ENCODE data around the gene ELP1. TPM values are rescaled to one million over a fixed set of nuclear protein-coding genes. Genes with fewer than 3 reads are reported as not detected.

The ELP1 gene
- total and polyA plus RNA-seq, 4 donors: 8.0 to 39.3 (median 16.4) TPM

- ATAC-seq (ENCODE audit: insufficient read depth, low FRiP score) (no peak), DNase-seq (no peak)
- H3K27ac ChIP-seq (ENCODE audit: low read depth in 1 of 2, low read length in 1 of 2): no peak overlapping the region
- H3K4me1 ChIP-seq (ENCODE audit: control insufficient read depth in 5 of 5, insufficient read depth in 5 of 5, low read length in 5 of 5): no peaks in the 10 kb centered on the region
- no peaks in the 10 kb centered on the region for H3K9me3 ChIP-seq (ENCODE audit: control insufficient read depth in 4 of 4, insufficient read depth in 3 of 4, low read length in 3 of 4)
- no peak overlapping the region for H3K9ac ChIP-seq (ENCODE audit: insufficient read depth in 1 of 2, low read length in 2 of 2)
- no peaks in the 10 kb centered on the region for H3K27me3 ChIP-seq (ENCODE audit: control insufficient read depth in 3 of 3, insufficient read depth in 3 of 3, low read length in 2 of 3)
- TF ChIP-seq CTCF (IDR thresholded peaks at IDR 0.05; ENCODE audit: control extremely low read depth, extremely low read depth): no peak
- 90 to 95% methylated on average over 1 of the region's 1 CpG for WGBS, 2 donors
- no peak overlapping the region for H3K4me3 ChIP-seq
- H3K36me3 ChIP-seq (ENCODE audit: control insufficient read depth in 4 of 4, insufficient read depth in 4 of 4, low read length in 4 of 4): no peaks in the 10 kb centered on the region
These were observed 102.3 kb downstream of the ELP1 start for GRCh38 chr9:108831496-108832178.

GRCh38 chr9:108830272-108830671, 103.7 kb downstream of the ELP1 start:
- 66 to 81% methylated on average over 2 of the region's 2 CpGs for WGBS, 2 donors
- H3K9me3 ChIP-seq (ENCODE audit: control insufficient read depth in 4 of 4, insufficient read depth in 3 of 4, low read length in 3 of 4): no peaks in the 10 kb centered on the region
- H3K27me3 ChIP-seq (ENCODE audit: control insufficient read depth in 3 of 3, insufficient read depth in 3 of 3, low read length in 2 of 3): no peaks in the 10 kb centered on the region
- no peak overlapping the region for H3K27ac ChIP-seq (ENCODE audit: low read depth in 1 of 2, low read length in 1 of 2)
- DNase-seq (peak in 2 of 3 donors; percentile 49 to 56), ATAC-seq (ENCODE audit: insufficient read depth, low FRiP score) (no peak)
- no peak overlapping the region for H3K4me3 ChIP-seq
- no peaks in the 10 kb centered on the region for H3K4me1 ChIP-seq (ENCODE audit: control insufficient read depth in 5 of 5, insufficient read depth in 5 of 5, low read length in 5 of 5)
- no peak for TF ChIP-seq CTCF (IDR thresholded peaks at IDR 0.05; ENCODE audit: control extremely low read depth, extremely low read depth)
- no peaks in the 10 kb centered on the region for H3K36me3 ChIP-seq (ENCODE audit: control insufficient read depth in 4 of 4, insufficient read depth in 4 of 4, low read length in 4 of 4)
- H3K9ac ChIP-seq (ENCODE audit: insufficient read depth in 1 of 2, low read length in 2 of 2): no peak overlapping the region

- no peak for TF ChIP-seq CTCF (IDR thresholded peaks at IDR 0.05; ENCODE audit: control extremely low read depth, extremely low read depth)
These were observed 110.1 kb downstream of the ELP1 start for GRCh38 chr9:108823829-108824228.

More at GRCh38 chr9:108823829-108824228, 110.1 kb downstream of the ELP1 start:
- 93 to 99% methylated on average over 3 of the region's 3 CpGs for WGBS, 2 donors
- Histone ChIP-seq H3K9me3 (ENCODE audit: control insufficient read depth in 4 of 4, insufficient read depth in 3 of 4, low read length in 3 of 4) (peaks cover 0 to 6% (median 3%) of the 10 kb centered on the region in 4 donors), H3K27me3 (ENCODE audit: control insufficient read depth in 3 of 3, insufficient read depth in 3 of 3, low read length in 2 of 3) (no peaks in the 10 kb centered on the region), H3K27ac (ENCODE audit: low read depth in 1 of 2, low read length in 1 of 2) (no peak overlapping the region), H3K36me3 (ENCODE audit: control insufficient read depth in 4 of 4, insufficient read depth in 4 of 4, low read length in 4 of 4) (no peaks in the 10 kb centered on the region), H3K9ac (ENCODE audit: insufficient read depth in 1 of 2, low read length in 2 of 2) (no peak overlapping the region), H3K4me1 (ENCODE audit: control insufficient read depth in 5 of 5, insufficient read depth in 5 of 5, low read length in 5 of 5) (no peaks in the 10 kb centered on the region), H3K4me3 (no peak overlapping the region)
- no peak for DNase-seq
- ATAC-seq (ENCODE audit: insufficient read depth, low FRiP score): no peak

Small RNA genes lying within 50 kb of the gene (small RNA-seq; reads per million reads assigned to genes)
- not detected for gene AL359692.1 (ENCODE audit: low replicate concordance)

Other genes starting within 250 kb of the ELP1 start
- gene ACTL7B, start 78.1 kb downstream of the ELP1 start, total RNA-seq: not detected
- gene ACTL7B, start 78.1 kb downstream of the ELP1 start, polyA plus RNA-seq: not detected
- gene ACTL7A, start 71.9 kb downstream of the ELP1 start, total RNA-seq: not detected
- gene ACTL7A, start 71.9 kb downstream of the ELP1 start, polyA plus RNA-seq: not detected
- gene ABITRAM, start 276 bp upstream of the ELP1 start, total RNA-seq: 10 to 100 TPM; 15.2 to 15.9 TPM
- gene ABITRAM, start 276 bp upstream of the ELP1 start, polyA plus RNA-seq: 10 to 100 TPM; 13.5 to 17.3 TPM
- gene CTNNAL1, start 79.4 kb upstream of the ELP1 start, total RNA-seq: 10 to 100 TPM; 32.5 to 53.9 TPM
- gene CTNNAL1, start 79.4 kb upstream of the ELP1 start, polyA plus RNA-seq: 10 to 100 TPM; 20.6 to 41.5 TPM
- gene TMEM245, start 185.8 kb upstream of the ELP1 start, total RNA-seq: 100 to 1,000 TPM in 1 of 2 donors, 10 to 100 TPM in 1; 63.3 to 137 TPM
- gene TMEM245, start 185.8 kb upstream of the ELP1 start, polyA plus RNA-seq: 10 to 100 TPM; 15.0 to 20.8 TPM
- gene FRRS1L, start 233.1 kb upstream of the ELP1 start, total RNA-seq: 1 to 10 TPM in 1 of 2 donors, under 1 TPM in 1; 0.03 to 1.2 TPM
- gene FRRS1L, start 233.1 kb upstream of the ELP1 start, polyA plus RNA-seq: under 1 TPM in 1 of 2 donors, not detected in 1; under 0.01 TPM

Measured in lung (tissue), 13 donors.